Kidney epithelial cell (primary cell): Measurements from ENCODE around the gene GADD45G. TPM values are rescaled to one million over a fixed set of nuclear protein-coding genes. Genes with fewer than 3 reads are reported as not detected.

ENCODE experiments used
- DNase-seq: peaks from one replicate; pipeline ENCODE4 v3.0.0-alpha.2; 2010; ENCODE audit warnings: low read depth
- H3K27me3 ChIP-seq: 2 replicates; pipeline ENCODE4 v1.6.0; 2011; ENCODE audit warnings: low read length; ENCODE audit not compliant: control insufficient read depth, insufficient read depth
- H3K36me3 ChIP-seq: 2 replicates; pipeline ENCODE4 v1.5.1; 2011; ENCODE audit warnings: low read length; ENCODE audit not compliant: control insufficient read depth, insufficient read depth
- H3K4me3 ChIP-seq: 2 replicates; pipeline ENCODE4 v1.5.1; 2011; ENCODE audit warnings: low read depth, mild to moderate bottlenecking, control low read depth, low read length
- total RNA-seq: library from RNA; depleted of rRNA; stranded (reverse); fragments of >200 nt; gene quantifications from 2 replicates; pipeline ENCODE4 v1.2.3, GENCODE V29; 2015
- TF ChIP-seq, protein P1 (sequence below): IDR thresholded peaks from 2 replicates; pipeline ENCODE4 v1.5.1; 2011; ENCODE audit warnings: mild to moderate bottlenecking, moderate library complexity, low read length, control low read depth, inconsistent platforms; ENCODE audit not compliant: insufficient read depth, poor library complexity, severe bottlenecking

The GADD45G gene
- total RNA-seq, 1 donor from 2014 or later = 2.2 TPM

DNA sequence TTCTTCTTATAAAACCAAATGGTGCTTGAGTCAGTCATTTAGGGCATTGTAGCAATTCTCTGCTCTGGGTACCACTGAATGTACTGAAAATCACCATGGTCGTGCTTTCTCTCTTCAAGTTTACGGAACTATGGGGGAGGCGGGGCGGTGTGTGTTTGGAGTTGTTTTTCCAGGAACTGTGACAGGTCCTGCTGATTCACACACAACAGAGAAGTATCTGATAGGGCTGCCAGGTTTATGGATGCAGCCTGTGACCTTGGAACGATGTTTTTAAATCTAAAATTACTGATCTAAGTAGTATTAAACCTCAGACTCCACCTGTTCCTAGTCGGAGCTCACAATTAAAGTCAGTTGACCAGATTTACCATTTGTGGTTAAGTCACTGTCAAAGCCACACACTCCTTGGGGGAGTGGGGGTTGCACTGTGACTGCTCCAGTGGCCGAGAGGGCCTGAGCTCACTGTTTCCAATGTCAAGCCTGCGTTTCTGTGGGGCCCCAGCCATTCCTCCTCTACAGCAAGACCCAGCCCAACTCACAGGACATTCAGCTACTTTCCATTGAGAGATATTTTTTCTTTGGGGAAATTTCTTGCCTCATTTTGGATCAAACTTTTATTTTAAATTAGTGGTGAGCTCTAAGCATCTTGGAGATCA is 44.4 kb downstream of the GADD45G start:
- TF ChIP-seq, protein P1, sequence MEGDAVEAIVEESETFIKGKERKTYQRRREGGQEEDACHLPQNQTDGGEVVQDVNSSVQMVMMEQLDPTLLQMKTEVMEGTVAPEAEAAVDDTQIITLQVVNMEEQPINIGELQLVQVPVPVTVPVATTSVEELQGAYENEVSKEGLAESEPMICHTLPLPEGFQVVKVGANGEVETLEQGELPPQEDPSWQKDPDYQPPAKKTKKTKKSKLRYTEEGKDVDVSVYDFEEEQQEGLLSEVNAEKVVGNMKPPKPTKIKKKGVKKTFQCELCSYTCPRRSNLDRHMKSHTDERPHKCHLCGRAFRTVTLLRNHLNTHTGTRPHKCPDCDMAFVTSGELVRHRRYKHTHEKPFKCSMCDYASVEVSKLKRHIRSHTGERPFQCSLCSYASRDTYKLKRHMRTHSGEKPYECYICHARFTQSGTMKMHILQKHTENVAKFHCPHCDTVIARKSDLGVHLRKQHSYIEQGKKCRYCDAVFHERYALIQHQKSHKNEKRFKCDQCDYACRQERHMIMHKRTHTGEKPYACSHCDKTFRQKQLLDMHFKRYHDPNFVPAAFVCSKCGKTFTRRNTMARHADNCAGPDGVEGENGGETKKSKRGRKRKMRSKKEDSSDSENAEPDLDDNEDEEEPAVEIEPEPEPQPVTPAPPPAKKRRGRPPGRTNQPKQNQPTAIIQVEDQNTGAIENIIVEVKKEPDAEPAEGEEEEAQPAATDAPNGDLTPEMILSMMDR = no peak
- Histone ChIP-seq H3K36me3 (no peaks in the 10 kb centered on the region), H3K27me3 (peaks cover 7% of the 10 kb centered on the region), H3K4me3 (no peak overlapping the region)
- no peak for DNase-seq

DNA sequence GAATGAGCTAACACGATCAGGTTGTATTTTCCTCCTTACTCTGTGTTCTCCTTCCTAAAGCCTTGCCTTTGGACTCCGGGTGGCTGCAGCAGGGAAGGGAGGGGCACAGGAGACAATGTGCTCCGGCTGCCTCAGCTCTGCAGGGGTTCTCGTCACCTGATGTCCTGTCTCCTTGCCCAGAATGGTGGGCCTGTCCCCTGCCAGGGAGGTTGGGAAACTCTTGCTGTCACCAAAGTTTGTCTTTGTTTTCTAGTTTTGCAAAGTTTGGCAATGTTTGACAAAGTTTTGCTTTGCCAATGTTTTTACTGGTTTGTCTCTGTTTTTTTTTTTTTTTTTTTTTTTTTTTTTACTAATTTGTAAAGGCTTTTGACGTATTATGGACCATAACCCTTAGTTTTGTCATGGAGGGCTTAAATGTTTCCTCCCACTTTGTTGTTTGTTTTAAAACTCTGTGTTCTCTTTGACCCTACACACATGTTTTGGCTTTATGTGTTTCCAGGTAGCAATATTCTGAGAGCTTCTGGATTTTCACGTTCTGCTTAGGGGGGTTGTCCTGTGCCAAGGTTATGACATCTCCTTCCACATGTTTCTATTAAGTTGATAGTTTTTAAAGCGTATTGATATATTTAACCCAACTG is 49.3 kb downstream of the GADD45G start:
- H3K27me3 ChIP-seq = peaks cover 10% of the 10 kb centered on the region
- TF ChIP-seq, protein P1 = no peak
- DNase-seq = no peak
- H3K4me3 ChIP-seq = no peak overlapping the region
- no peaks in the 10 kb centered on the region for H3K36me3 ChIP-seq

DNA sequence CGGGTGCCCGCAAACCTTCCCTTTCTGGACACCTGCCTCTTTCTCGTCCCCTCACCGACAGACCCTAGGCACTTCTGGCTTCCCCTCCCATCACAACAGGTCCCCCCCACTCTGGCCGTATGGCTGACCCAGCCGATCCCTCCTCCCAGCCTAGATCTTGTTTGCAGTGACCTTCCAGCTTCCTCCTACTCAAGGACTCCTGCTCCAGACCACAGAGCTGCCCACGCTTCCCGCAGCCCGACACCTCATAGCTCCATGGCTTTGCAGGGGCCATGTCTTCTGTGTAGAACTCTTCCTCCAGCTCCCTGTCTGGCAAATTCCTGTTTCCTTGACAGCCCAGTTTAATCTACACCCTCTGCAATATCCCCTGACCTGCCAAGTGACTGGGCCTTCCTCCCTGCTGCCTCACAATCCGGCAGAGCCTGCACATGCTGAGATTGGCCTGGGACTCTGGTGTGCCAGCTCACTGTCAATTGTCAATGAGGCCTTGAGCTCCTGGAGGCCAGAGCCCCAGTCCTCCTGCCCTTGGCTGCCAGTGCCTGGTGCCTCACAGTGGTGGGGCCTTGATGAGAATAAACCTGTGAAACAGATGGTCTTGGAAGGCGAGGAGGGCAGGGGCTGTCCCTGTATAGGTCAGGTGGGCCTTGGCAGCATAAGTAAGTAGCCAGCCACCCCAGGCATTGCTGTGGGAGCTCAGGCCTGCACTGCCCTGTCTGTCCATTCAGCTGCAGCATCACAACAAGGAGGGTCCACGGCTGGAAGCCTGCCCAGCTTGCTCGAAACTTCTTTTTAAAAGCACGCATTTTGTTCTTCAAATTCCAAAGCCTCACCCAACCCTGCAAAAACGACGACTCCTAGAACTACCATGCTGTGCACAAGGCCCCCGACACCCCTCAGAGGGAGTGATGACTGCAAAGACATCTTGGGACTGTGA is 50.5 kb downstream of the GADD45G start:
- H3K36me3 ChIP-seq = no peaks in the 10 kb centered on the region
- H3K4me3 ChIP-seq = no peak overlapping the region
- H3K27me3 ChIP-seq = peaks cover 13% of the 10 kb centered on the region
- TF ChIP-seq, protein P1 = no peak
- DNase-seq = no peak

Other genes starting within 250 kb of the GADD45G start
- gene SEMA4D, start 106.9 kb upstream of the GADD45G start, total RNA-seq = 27.8 and 30.7 TPM in 2 replicates